Astrocyte of the hippocampus (primary cell): ENCODE results near the gene MACROD2.
"Not testable (repeated sequence)": the region's sequence is repeated elsewhere in the genome, so short reads cannot be mapped to it uniquely, and the experiment has no call there.

Experiments used
- DNase-seq: peaks from one replicate; pipeline ENCODE4 v3.0.0; 2011; ENCODE audit warnings: low read depth, low spot score

Gene MACROD2

DNA sequence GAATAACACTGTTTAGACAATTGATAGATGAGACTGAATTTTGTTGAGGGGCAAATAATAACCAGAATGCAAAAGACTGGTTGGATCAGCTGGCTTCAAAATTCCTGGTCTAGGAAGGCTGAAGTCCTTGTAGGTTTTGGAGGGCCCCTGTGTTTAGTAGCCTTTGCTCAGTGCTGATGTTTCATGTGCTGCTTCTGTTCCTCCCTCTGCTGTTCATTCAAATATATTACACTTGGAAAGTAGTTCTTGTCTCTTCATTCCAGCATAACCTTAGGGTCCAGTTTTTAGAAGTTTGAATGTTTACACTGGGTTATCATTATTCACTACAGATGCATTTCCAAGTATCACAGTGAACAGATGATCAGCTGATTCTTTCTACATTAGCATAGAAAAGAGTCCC is 269.6 kb downstream of the MACROD2 start:
- DNase-seq, result no peak

- DNase-seq, result no peak
Measured at GRCh38 chr20:14266246-14266645, 270.9 kb downstream of the MACROD2 start.

DNA sequence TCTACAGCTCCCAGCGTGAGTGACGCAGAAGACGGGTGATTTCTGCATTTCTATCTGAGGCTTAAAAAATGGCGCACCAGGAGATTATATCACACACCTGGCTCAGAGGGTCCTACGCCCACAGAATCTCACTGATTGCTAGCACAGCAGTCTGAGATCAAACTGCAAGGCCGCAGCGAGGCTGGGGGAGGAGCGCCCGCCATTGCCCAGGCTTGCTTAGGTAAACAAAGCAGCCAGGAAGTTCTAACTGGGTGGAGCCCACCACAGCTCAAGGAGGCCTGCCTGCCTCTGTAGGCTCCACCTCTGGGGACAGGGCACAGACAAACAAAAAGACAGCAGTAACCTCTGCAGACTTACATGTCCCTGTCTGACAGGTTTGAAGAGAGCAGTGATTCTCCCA is 275.4 kb downstream of the MACROD2 start:
- not testable (repeated sequence) for DNase-seq

DNA sequence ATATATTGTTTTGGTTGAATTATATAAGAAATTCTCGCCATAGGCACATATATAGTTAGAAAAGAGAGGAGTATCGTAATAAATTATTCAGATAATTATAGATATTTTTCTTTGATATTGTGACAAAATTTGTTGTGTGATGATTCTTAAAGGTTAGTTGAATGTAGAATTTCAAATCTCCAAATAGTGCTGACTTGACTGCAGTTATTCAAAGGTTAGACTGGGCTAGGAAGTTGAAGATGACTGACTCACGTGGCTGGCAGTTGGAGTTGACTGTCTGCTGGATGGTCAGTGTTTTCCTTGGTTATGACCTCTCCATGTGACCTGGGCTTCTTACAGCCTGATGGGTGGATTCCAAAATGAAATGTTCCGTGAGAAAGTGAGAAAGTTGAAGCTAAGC is 286.8 kb downstream of the MACROD2 start:
- DNase-seq, result no peak

DNA sequence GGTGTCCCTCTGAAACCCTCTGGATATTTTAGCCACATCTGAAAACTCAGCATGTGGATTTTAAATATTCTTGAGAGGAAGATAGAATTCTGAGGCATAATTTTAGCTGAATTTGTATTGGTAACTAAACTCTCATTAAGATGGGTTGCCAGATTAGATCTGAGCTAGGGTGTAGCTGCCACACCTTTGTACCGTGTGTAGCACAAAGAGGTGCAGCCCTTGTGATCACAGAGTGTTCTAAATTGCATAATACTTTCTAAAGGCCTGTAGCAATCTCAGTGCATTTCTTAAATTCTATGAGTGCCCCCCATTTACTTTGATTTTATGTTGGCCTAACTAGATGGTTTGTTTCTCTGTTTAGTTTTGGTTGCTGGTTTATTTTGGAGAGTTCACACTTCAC is 289.1 kb downstream of the MACROD2 start:
- DNase-seq, result no peak

DNA sequence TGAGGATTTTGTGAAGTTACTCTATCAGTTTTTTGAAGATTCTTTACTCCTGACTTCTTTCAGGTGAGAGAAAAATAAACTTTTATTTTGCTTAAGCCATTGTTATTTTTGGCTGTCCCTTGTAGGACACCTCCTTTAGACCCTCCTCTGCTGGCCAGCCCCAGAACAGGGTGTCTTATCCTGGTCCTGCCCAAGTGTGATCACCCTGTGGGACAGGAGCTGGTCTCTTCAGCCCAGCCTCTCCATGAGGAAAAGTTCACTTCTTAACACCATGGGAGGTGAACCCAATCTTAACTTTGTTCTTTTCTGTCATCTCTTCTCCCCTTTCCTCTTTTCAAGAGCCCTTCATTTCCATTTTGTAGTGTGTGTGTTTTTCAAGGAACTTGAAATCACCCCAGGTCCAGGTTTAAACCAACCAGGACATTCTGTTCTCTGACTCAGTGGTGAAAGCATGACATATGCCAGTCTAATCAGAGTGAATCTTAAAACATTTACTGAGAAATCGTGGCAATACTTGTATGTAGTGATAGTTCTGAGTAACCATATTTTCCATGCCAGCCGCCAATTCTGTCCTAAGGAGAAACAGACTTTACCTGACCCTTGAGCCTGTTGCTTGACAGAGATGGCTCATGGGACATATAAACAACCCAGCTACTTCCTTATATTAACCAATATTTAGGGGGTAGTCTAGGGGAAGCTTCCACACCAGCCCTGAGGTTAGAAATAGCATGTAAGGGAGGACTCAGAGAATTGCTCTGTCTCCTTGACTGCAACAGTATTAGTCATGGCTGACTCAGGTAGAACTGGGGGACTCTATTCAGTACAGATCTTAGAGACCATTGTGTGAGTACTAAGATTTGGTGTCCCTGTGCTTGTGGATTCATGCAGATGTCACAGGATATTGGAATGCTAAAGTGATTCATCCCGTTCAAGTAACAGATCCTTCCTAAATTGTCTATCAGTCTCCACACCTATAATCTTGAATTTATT is 293.3 kb downstream of the MACROD2 start:
- DNase-seq, result peak; percentile 46

DNA sequence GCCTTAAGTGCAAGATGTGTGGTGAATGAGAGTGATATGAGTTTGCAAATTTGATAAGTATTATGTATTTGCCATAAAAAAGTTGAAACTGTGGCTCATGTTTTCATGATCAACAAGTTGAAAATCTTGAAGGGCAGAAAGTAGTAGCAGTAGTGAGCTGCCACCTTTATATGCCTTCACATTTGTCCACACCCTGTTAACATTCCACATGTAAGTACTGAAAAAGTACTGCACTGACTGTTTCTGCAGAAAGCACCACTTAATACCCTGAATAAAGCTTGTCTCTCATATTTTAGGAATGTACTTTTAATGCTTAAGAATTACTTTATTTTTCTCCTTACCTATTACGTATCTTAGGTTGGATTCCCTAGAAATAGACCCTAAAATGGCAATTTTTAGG is 296.2 kb downstream of the MACROD2 start:
- no peak for DNase-seq

- no peak for DNase-seq
Measured at GRCh38 chr20:14295238-14295637, 299.9 kb downstream of the MACROD2 start.

GRCh38 chr20:14295770-14296309 is 300.5 kb downstream of the MACROD2 start:
- no peak for DNase-seq

GRCh38 chr20:14299831-14300230 is 304.5 kb downstream of the MACROD2 start:
- DNase-seq, result no peak

- DNase-seq, result no peak
Measured at GRCh38 chr20:14303106-14303505, 307.8 kb downstream of the MACROD2 start.

DNA sequence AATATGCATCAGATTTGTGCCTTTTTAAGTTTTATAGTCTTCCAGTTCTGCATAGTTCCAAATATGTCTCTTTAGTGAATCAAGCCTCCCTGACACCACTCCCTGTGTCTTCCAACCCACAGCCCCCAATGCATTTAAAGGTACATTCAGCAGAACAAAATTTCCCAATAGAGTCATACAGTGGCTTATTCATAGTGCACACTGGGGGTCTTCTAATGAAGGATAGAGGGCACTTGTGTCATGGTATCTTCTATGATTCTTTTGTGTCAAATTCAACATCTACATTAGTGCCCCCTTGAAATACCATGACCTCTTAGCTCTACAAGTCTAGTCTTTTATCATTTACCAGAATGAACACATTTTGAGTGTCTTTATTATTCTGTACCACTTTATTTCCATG is 308.3 kb downstream of the MACROD2 start:
- DNase-seq, result no peak

- no peak for DNase-seq
Measured at GRCh38 chr20:14304472-14304871, 309.2 kb downstream of the MACROD2 start.

DNA sequence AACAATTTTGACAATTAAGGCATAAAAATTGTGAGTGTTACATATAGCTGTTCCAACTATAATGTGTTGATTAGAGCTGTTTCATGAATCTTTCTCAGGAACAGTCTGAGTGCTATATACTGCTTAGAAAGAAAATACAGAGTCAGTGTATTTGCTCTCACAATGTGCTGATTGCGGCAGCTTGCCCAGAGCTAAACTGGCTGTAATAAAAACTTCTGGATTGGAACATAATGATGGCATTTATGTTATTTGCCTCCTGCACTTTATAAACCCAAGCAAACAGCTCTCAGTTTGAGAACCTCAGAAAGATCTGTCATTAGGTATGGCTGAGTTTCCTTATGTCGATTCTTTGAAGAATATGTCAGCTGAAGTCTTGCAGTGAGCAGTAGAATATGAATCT is 312.6 kb downstream of the MACROD2 start:
- no peak for DNase-seq

DNA sequence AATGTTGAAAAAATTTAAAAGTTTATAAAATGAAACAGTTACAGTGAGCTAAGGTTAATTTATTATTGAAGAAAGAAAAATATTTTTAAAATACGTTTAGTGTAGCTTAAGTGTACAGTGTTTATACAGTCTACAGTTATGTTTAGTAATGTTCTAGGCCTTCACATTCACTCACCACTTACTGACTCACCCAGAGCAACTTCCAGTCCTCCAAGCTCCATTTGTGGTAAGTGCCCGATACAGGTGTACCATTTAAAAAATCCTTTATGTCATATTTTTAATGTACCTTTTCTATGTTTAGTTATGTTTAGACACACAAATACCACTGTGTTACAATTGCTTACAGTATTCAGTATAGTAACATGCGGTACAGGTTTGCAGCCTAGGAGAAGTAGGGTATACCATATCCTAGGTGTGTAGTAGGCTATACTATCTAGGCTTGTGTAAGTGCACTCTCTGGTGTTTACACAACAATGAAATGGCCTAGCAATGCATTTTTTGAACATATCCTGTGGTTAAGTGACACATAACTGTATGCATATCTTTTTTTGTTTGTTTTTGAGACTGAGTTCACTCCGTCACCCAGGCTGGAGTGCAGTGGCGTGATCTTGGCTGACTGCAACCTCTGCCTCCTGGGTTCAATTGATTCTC is 315.8 kb downstream of the MACROD2 start:
- no peak for DNase-seq

DNA sequence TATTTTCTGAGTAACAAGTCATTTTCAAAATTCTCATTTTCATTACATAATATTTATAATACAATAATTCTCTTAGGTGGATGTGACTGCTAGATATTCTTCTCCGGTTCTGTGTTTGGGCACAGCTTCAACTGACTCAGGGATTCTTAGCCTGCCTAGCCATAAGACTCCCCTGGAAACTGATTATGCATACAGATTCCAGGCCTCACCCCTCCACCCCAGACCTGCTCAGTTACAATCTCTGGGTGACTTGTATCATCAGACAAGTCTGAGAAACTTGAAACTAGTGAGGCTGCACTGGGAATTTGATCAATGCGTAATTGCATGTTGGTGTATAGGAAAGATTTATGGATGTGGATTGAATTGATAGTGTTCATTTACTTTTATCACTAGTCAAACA is 316.7 kb downstream of the MACROD2 start:
- DNase-seq, result no peak

- no peak for DNase-seq
Measured at GRCh38 chr20:14313341-14314020, 318.2 kb downstream of the MACROD2 start.

- DNase-seq, result no peak
Measured at GRCh38 chr20:14319704-14320103, 324.4 kb downstream of the MACROD2 start.

DNA sequence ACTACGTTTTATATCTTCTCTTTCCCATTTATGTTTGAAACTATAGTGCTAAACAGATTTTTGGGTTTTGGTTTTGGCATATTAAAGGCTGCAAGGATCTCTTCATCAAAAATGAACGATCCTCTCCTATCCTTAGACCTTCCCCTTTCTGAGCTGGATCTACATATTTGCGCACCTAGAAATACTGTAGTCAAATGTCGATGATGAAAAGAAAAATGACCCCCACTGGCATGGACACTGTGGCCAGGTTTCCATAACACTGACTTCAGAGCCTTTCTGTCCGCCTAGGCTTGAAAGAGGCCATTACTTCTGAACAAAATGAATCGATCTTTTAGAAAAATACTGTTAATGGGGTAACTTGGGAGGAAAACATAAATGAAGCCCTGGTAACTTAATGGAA is 336.3 kb downstream of the MACROD2 start:
- no peak for DNase-seq

DNA sequence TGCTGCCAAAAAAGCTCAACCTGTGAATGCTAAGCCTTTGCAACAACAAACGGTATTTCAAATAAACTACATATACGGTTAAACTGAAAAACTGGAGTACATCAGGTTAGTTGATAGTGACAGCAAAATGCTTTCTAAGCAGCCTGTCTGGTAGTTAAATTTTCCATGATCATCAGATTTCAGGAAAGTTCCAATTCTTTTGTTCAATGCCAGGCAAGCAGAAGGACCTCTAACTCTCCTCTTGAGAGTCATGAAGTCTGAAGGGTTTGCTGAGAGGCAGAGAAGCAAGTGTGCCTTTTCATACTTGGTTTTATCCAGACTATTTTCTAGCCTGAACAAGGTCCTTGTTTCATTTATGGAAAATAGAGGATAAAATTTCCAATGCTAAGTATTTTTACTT is 337.6 kb downstream of the MACROD2 start:
- peak; percentile 26 for DNase-seq

DNA sequence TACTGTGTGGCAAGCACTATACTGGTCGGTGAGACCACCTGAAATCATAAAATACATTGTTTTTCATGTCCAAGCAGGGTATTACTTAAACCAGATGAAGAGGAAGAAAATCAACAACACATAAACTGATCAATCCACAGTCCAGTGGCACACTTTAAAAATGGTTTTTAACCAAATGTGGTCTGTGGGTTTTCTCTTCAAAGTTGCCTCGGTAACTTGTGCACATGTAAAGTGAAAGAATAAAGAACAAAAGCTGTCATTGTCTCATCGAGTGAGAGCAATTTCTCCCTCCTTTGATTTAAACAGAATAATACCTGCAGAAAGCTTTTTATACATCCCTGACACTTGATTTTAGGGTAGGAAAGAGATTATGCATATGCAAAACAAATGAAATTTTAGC is 338.4 kb downstream of the MACROD2 start:
- DNase-seq, result peak; percentile 23

GRCh38 chr20:14334306-14334930 is 339.1 kb downstream of the MACROD2 start:
- peak; percentile 79 for DNase-seq
